ENCODE measurements around the gene PROKR1.
A peak's percentile ranks its signal among the peaks of the same experiment; 100 is the strongest.
"Not testable (repeated sequence)": the region's sequence is repeated elsewhere in the genome, so short reads cannot be mapped to it uniquely, and the experiment has no call there.

Gene PROKR1

DNA sequence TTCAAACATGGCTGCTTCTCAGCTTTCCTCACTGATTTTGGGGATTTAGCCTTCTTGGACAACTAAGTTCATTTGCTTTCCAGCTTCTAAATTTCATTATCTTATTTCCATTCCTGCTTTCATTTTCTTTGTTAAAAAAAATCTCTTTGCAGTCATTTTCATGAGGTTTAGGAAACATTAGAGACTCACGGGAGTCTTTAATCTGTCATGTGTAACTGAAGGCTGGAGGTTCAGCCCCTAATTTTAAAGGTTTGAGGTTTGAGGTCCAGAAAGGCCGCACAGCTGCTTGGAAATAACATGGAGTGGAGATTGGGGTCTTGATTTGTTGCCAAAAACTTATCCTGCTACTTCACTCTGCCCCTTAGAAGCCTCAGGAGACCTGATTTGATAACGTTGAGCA is 30.3 kb downstream of the PROKR1 start:
- Mint-ChIP-seq H3K9me3 (peaks cover 8% of the 10 kb centered on the region), H3K36me3 (ENCODE audit: low read depth) (no peaks in the 10 kb centered on the region), H3K27ac (peak overlapping the region; percentile 46 to 73 (median 61)), H3K27me3 (ENCODE audit: low read depth) (peaks cover 7% of the 10 kb centered on the region), H3K4me1 (peaks cover 22% of the 10 kb centered on the region), H3K4me3 (no peak overlapping the region)
- TF ChIP-seq CTCF (IDR thresholded peaks at IDR 0.05; ENCODE audit: unreplicated experiment in 3 of 3) = no peak

- no peaks in the 10 kb centered on the region for H3K27me3 Mint-ChIP-seq (ENCODE audit: low read depth)
- no peak overlapping the region for H3K27ac Mint-ChIP-seq
- TF ChIP-seq CTCF (IDR thresholded peaks at IDR 0.05; ENCODE audit: unreplicated experiment in 3 of 3) = no peak
- H3K36me3 Mint-ChIP-seq (ENCODE audit: low read depth) = no peaks in the 10 kb centered on the region
- H3K4me3 Mint-ChIP-seq = no peak overlapping the region
- H3K4me1 Mint-ChIP-seq = peaks cover 17% of the 10 kb centered on the region
- H3K9me3 Mint-ChIP-seq = peaks cover 20% of the 10 kb centered on the region
Observed at GRCh38 chr2:68675470-68675869, 32.1 kb downstream of the PROKR1 start.

DNA sequence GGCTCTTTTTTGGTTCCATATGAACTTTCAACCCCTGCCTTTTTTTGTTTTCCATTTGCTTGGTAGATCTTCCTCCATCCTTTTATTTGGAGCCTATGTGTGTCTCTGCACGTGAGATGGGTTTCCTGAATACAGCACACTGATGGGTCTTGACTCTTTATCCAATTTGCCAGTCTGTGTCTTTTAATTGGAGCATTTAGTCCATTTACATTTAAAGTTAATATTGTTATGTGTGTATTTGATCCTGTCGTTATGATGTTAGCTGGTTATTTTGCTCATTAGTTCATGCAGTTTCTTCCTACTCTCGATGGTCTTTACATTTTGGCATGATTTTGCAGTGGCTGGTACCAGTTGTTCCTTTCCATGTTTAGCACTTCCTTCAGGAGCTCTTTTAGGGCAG is 34.5 kb downstream of the PROKR1 start:
- H3K27ac Mint-ChIP-seq; H3K4me3 Mint-ChIP-seq; H3K27me3 Mint-ChIP-seq (ENCODE audit: low read depth); H3K36me3 Mint-ChIP-seq (ENCODE audit: low read depth): not testable (repeated sequence)
- Mint-ChIP-seq H3K9me3 (peaks cover 27% of the 10 kb centered on the region), H3K4me1 (peaks cover 13% of the 10 kb centered on the region)

DNA sequence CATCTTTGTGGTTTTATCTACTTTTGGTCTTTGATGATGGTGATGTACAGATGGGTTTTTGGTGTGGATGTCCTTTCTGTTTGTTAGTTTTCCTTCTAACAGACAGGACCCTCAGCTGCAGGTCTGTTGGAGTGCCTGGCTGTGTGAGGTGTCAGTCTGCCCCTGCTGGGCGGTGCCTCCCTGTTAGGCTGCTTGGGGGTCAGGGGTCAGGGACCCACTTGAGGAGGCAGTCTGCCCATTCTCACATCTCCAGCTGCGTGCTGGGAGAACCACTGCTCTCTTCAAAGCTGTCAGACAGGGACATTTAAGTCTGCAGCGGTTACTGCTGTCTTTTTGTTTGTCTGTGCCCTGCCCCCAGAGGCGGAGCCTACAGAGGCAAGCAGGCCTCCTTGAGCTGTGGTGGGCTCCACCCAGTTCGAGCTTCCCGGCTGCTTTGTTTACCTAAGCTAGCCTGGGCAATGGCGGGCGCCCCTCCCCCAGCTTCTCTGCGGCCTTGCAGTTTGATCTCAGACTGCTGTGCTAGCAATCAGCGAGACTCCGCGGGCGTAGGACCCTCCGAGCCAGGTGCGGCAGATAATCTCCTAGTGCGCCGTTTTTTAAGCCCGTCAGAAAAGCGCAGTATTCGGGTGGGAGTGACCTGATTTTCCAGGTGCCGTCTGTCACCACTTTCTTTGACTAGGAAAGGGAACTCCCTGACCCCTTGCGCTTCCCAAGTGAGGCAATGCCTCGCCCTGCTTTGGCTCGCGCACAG is 36.0 kb downstream of the PROKR1 start:
- Mint-ChIP-seq H3K27ac (peak overlapping the region; percentile 66 to 86 (median 77)), H3K4me3 (peak overlapping the region; percentile 73 to 85 (median 83)), H3K9me3 (peaks cover 24% of the 10 kb centered on the region)
- H3K36me3 Mint-ChIP-seq (ENCODE audit: low read depth); H3K27me3 Mint-ChIP-seq (ENCODE audit: low read depth); H3K4me1 Mint-ChIP-seq: not testable (repeated sequence)

DNA sequence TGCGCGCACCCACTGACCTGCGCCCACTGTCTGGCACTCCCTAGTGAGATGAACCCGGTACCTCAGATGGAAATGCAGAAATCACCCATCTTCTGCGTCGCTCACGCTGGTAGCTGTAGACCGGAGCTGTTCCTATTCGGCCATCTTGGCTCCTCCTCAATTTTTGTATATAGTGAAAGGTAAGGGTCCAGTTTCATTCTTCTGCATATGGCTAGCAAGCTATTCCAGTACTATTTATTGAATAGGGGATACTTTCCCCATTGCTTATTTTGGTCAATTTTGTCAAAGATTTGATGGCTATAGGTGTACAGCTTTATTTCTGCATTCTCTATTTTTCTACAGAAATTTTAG is 36.5 kb downstream of the PROKR1 start:
- Mint-ChIP-seq H3K27ac (peak overlapping the region; percentile 66 to 86 (median 77)), H3K9me3 (peaks cover 24% of the 10 kb centered on the region), H3K4me3 (peak overlapping the region; percentile 73 to 85 (median 83))
- H3K36me3 Mint-ChIP-seq (ENCODE audit: low read depth); H3K27me3 Mint-ChIP-seq (ENCODE audit: low read depth); H3K4me1 Mint-ChIP-seq: not testable (repeated sequence)

DNA sequence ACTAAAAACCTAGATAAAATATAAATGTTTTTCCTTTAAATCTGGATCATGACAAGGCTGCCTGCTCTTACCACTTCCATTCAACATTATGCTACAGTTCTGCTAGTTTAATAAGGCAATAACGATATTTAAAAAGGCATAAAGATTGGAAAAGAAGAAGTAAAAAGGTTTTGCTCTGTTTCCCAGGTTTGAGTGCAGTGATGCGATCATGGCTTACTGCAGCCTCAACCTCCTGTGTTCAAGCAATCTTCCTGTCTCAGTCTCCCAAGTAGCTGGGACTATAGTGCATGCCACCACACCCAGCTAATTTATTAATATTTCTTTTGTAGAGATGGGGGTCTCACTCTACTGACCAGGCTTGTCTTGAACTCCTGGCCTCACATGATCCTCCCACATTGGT is 40.8 kb downstream of the PROKR1 start:
- Mint-ChIP-seq H3K36me3 (ENCODE audit: low read depth) (no peaks in the 10 kb centered on the region), H3K27me3 (ENCODE audit: low read depth) (no peaks in the 10 kb centered on the region)
- TF ChIP-seq CTCF (IDR thresholded peaks at IDR 0.05; ENCODE audit: unreplicated experiment in 3 of 3) = no peak

GRCh38 chr2:68686178-68686577 is 42.8 kb downstream of the PROKR1 start:
- no peaks in the 10 kb centered on the region for H3K27me3 Mint-ChIP-seq (ENCODE audit: low read depth)
- no peaks in the 10 kb centered on the region for H3K36me3 Mint-ChIP-seq (ENCODE audit: low read depth)
- no peak for TF ChIP-seq CTCF (IDR thresholded peaks at IDR 0.05; ENCODE audit: unreplicated experiment in 3 of 3)
- H3K27ac Mint-ChIP-seq = no peak overlapping the region
- H3K4me1 Mint-ChIP-seq = no peaks in the 10 kb centered on the region
- no peak overlapping the region for H3K4me3 Mint-ChIP-seq
- no peaks in the 10 kb centered on the region for H3K9me3 Mint-ChIP-seq

More for the DNA sequence above, 40.8 kb downstream of the PROKR1 start:
- Mint-ChIP-seq H3K9me3 (peaks cover 14% of the 10 kb centered on the region), H3K4me1 (no peaks in the 10 kb centered on the region), H3K27ac (no peak overlapping the region), H3K4me3 (no peak overlapping the region)

Data from nephron (organoid).